ENCODE measurements around the gene ADGRB2.

Gene ADGRB2

DNA sequence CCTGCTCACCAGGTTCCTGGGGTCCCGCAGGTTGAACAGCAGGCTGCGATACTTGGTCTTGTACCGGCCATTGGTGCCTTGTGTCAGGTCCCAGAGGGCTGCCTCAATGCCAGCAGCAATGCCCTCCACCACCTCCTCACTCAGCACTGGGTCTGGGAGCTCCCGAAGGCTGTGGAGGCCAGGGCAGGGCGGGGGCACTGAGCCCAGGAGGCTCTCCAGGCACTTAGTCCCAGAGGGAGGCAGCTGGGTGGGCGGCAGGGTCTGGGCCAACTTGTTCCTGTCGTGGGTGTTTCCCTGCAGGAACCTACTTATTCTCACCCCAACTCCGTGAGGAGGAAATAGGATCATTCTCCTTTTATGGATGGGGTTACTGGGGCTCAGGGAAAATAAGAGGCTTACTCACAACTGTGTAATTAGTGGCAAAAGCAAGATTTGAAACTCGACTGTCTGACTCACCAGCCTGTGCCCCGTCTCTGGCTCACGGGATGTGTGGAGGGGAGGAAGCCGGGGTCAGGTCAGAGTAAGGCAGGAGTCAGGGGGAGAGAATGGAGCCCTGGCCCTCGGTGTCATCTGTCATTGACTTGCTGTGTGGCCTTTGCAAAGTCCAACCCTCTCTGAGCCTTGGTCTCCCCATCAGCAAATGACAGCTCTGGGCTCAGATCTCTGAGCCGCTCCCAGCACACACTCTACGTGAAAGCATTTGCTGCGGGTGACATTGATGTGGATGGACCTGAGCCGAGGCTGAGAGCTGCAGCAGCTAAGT, 34.5 kb upstream of the ADGRB2 start:
- Mint-ChIP-seq H3K27ac (no peak overlapping the region), H3K9me3 (no peaks in the 10 kb centered on the region), H3K4me1 (peaks cover 23% of the 10 kb centered on the region), H3K4me3 (no peak overlapping the region), H3K36me3 (no peaks in the 10 kb centered on the region), H3K27me3 (peaks cover 30% of the 10 kb centered on the region)
- no peak for ATAC-seq

DNA sequence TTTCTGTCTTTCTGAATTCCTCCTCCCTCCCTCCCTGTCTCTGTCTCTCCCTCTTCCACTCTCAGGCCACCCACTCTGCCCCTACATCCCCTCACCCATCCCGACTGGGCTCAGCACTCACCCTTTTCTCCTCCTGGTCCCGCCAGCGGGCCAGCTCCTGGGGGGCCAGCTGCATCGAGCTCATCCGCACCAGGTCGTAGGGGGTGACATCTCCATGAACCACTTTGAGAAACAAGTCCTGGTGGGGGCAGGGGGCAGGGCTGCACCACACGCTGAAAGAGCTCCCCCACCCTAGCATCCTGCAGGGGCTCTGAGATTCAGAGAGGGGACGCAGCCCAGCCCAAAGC, 33.9 kb upstream of the ADGRB2 start:
- ATAC-seq = no peak
- H3K27ac Mint-ChIP-seq = no peak overlapping the region
- no peak overlapping the region for H3K4me3 Mint-ChIP-seq
- H3K4me1 Mint-ChIP-seq = peaks cover 23% of the 10 kb centered on the region
- peaks cover 33% of the 10 kb centered on the region for H3K27me3 Mint-ChIP-seq
- H3K36me3 Mint-ChIP-seq = no peaks in the 10 kb centered on the region
- H3K9me3 Mint-ChIP-seq = no peaks in the 10 kb centered on the region

DNA sequence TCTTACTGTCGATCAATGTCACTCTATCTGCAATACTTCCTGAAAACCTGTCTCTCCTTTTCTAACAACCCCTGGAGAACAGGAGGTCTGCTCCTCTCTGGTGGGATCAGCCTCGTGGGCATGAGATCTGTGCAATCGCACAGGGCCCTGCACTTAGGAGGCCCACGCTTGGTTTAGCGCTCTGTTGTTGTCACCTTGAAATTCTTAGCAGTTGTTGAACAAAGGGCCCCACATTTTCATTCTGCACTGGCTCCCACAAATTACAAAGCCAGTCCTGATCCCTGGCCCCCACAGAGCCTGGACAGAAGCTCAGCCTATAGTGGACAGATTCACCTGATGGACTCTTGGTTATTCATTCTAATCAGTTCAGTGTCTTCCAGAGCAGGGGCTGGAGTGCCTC, 33.1 kb upstream of the ADGRB2 start:
- Mint-ChIP-seq H3K9me3 (no peaks in the 10 kb centered on the region), H3K4me3 (no peak overlapping the region), H3K27me3 (peaks cover 39% of the 10 kb centered on the region), H3K36me3 (no peaks in the 10 kb centered on the region), H3K27ac (peak overlapping the region; percentile 9), H3K4me1 (peaks cover 16% of the 10 kb centered on the region)
- ATAC-seq = no peak

DNA sequence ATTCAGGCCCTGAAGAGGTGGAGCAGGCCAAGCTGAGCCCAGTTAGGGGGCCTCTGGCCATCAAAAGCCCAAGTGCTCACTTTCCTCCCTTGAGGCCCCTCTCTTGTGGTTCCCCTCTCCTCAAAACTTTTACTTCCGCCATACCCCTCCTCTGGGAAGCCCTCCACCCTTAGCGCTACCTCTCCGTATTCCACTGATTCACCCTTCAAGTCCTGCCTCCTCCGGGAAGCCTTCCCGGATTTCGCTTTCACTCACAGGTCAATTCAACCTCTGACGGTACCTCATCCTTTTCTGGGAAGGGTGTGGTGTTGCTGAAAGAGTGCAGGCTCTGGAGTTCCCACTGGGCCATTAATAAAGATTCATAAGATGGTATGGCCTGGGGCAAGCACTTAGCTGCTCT, 32.6 kb upstream of the ADGRB2 start:
- no peak overlapping the region for H3K27ac Mint-ChIP-seq
- H3K36me3 Mint-ChIP-seq = no peaks in the 10 kb centered on the region
- H3K9me3 Mint-ChIP-seq = no peaks in the 10 kb centered on the region
- no peak for ATAC-seq
- peaks cover 39% of the 10 kb centered on the region for H3K27me3 Mint-ChIP-seq
- no peak overlapping the region for H3K4me3 Mint-ChIP-seq
- H3K4me1 Mint-ChIP-seq = peaks cover 13% of the 10 kb centered on the region

- Mint-ChIP-seq H3K36me3 (no peaks in the 10 kb centered on the region), H3K27ac (no peak overlapping the region), H3K4me3 (no peak overlapping the region), H3K9me3 (no peaks in the 10 kb centered on the region), H3K4me1 (peaks cover 7% of the 10 kb centered on the region), H3K27me3 (peaks cover 39% of the 10 kb centered on the region)
- ATAC-seq = no peak
Measured at GRCh38 chr1:31795801-31796621, 31.9 kb upstream of the ADGRB2 start.

DNA sequence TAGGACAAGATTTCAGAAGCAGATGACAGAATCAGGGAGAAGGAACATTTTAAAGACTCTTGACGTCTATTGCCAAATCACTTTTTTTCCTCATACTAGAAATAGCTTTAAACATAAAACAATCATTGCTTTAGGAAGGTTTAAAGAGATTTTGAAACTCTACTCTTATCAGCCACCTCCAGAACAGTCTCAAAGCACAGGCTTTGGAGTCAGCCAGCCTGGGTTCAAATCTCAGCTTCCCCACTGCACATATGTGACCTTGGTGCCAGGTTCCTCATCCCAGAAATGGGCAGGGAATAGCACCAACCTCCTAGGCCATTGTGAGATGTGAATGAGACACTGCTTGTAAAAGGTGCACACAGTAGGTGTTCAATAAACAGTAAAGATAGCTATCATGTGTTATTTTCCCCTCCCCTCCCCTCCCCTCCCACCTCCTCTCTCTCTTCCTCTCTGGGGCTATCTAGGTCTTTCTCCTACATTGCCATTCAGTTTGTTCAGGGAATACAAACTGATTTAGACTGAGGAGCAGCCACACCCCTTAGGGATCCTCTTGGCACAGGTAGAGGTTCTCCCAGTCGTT, 31.0 kb upstream of the ADGRB2 start:
- no peaks in the 10 kb centered on the region for H3K4me1 Mint-ChIP-seq
- H3K27me3 Mint-ChIP-seq = peaks cover 39% of the 10 kb centered on the region
- no peak overlapping the region for H3K27ac Mint-ChIP-seq
- no peaks in the 10 kb centered on the region for H3K36me3 Mint-ChIP-seq
- H3K9me3 Mint-ChIP-seq = no peaks in the 10 kb centered on the region
- ATAC-seq = no peak
- no peak overlapping the region for H3K4me3 Mint-ChIP-seq

GRCh38 chr1:31793586-31794285, 29.6 kb upstream of the ADGRB2 start:
- no peak for ATAC-seq
- H3K27me3 Mint-ChIP-seq = peaks cover 39% of the 10 kb centered on the region
- H3K36me3 Mint-ChIP-seq = no peaks in the 10 kb centered on the region
- no peaks in the 10 kb centered on the region for H3K9me3 Mint-ChIP-seq
- H3K4me1 Mint-ChIP-seq = peaks cover 8% of the 10 kb centered on the region
- no peak overlapping the region for H3K4me3 Mint-ChIP-seq
- no peak overlapping the region for H3K27ac Mint-ChIP-seq

DNA sequence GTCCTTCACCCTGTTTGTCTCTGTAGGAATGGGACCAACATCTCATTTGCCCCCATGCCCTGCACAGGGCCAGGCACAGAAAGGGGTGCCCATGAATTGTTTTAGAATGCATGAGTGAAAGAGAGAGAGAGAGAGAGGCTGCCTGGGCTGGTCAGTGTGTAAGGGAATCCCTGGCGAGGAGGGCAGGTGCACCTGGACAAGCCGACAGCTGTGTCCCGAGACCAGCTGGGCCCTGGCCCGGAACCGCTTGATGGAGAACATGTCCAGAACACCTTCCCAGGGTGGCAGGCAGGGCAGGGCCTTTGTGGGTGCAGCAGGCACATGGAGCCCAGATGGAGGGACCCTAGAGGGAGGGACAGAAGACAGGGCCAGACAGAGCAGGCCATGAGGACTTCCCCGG, 28.9 kb upstream of the ADGRB2 start:
- no peaks in the 10 kb centered on the region for H3K9me3 Mint-ChIP-seq
- no peak for ATAC-seq
- H3K27me3 Mint-ChIP-seq = peaks cover 34% of the 10 kb centered on the region
- H3K36me3 Mint-ChIP-seq = no peaks in the 10 kb centered on the region
- H3K4me3 Mint-ChIP-seq = no peak overlapping the region
- peaks cover 10% of the 10 kb centered on the region for H3K4me1 Mint-ChIP-seq
- H3K27ac Mint-ChIP-seq = no peak overlapping the region

GRCh38 chr1:31792541-31792940, 28.4 kb upstream of the ADGRB2 start:
- H3K4me3 Mint-ChIP-seq = no peak overlapping the region
- no peak for ATAC-seq
- H3K9me3 Mint-ChIP-seq = no peaks in the 10 kb centered on the region
- H3K27me3 Mint-ChIP-seq = peaks cover 29% of the 10 kb centered on the region
- no peaks in the 10 kb centered on the region for H3K36me3 Mint-ChIP-seq
- no peak overlapping the region for H3K27ac Mint-ChIP-seq
- peaks cover 16% of the 10 kb centered on the region for H3K4me1 Mint-ChIP-seq

- Mint-ChIP-seq H3K4me3 (no peak overlapping the region), H3K4me1 (peaks cover 20% of the 10 kb centered on the region), H3K36me3 (no peaks in the 10 kb centered on the region), H3K27me3 (peaks cover 25% of the 10 kb centered on the region), H3K27ac (no peak overlapping the region), H3K9me3 (no peaks in the 10 kb centered on the region)
- no peak for ATAC-seq
Measured at GRCh38 chr1:31792116-31792515, 28.0 kb upstream of the ADGRB2 start.

GRCh38 chr1:31791131-31791858, 27.2 kb upstream of the ADGRB2 start:
- H3K9me3 Mint-ChIP-seq = no peaks in the 10 kb centered on the region
- no peak overlapping the region for H3K27ac Mint-ChIP-seq
- peaks cover 26% of the 10 kb centered on the region for H3K4me1 Mint-ChIP-seq
- ATAC-seq = no peak
- H3K4me3 Mint-ChIP-seq = no peak overlapping the region
- no peaks in the 10 kb centered on the region for H3K36me3 Mint-ChIP-seq
- peaks cover 17% of the 10 kb centered on the region for H3K27me3 Mint-ChIP-seq

DNA sequence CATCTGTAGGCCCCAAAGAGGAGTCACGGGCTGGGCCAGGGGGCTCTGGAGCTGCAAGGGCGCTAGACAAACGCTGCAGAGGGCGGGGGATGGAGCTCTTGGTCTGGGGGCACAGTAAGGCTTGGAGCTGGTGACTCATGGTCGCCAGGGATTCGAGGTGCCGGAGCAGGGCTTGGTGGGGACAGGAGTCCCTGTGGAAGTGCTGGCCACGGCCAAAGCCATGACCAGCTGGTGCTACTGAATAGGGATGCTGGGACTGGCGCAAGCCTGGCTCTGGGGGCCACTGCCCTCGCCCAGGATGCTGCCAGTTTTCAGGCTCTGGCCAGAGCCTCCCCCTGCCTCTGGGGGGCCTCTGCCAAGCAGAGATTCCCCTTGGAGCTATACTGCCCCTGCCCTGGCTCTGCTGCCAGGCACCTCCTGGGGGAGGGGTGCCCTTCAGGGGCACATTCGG, 26.5 kb upstream of the ADGRB2 start:
- Mint-ChIP-seq H3K4me1 (peaks cover 30% of the 10 kb centered on the region), H3K27me3 (peaks cover 11% of the 10 kb centered on the region), H3K27ac (no peak overlapping the region), H3K9me3 (no peaks in the 10 kb centered on the region), H3K36me3 (no peaks in the 10 kb centered on the region), H3K4me3 (no peak overlapping the region)
- ATAC-seq = no peak

DNA sequence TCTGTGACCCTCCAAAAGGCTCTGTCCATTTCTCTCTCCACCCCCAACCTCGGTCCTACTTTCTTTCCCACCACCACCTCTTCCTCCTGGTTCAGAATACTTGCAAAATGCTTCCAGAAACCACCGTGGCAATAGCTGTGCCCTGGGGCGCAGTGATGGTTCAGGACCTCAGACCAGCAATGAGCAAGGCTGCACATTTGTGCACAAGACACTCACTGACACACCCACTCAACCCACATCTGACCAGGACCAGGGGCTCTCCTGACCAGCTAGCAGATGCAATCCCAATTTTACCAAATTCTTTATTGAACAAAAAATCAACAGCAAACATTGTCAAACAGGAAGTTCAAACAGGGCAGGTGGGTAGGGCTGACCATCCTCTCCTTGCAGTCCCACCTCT, 26.0 kb upstream of the ADGRB2 start:
- H3K27me3 Mint-ChIP-seq = peaks cover 9% of the 10 kb centered on the region
- no peak for ATAC-seq
- H3K4me3 Mint-ChIP-seq = no peak overlapping the region
- H3K4me1 Mint-ChIP-seq = peaks cover 34% of the 10 kb centered on the region
- no peak overlapping the region for H3K27ac Mint-ChIP-seq
- no peaks in the 10 kb centered on the region for H3K36me3 Mint-ChIP-seq
- H3K9me3 Mint-ChIP-seq = no peaks in the 10 kb centered on the region

DNA sequence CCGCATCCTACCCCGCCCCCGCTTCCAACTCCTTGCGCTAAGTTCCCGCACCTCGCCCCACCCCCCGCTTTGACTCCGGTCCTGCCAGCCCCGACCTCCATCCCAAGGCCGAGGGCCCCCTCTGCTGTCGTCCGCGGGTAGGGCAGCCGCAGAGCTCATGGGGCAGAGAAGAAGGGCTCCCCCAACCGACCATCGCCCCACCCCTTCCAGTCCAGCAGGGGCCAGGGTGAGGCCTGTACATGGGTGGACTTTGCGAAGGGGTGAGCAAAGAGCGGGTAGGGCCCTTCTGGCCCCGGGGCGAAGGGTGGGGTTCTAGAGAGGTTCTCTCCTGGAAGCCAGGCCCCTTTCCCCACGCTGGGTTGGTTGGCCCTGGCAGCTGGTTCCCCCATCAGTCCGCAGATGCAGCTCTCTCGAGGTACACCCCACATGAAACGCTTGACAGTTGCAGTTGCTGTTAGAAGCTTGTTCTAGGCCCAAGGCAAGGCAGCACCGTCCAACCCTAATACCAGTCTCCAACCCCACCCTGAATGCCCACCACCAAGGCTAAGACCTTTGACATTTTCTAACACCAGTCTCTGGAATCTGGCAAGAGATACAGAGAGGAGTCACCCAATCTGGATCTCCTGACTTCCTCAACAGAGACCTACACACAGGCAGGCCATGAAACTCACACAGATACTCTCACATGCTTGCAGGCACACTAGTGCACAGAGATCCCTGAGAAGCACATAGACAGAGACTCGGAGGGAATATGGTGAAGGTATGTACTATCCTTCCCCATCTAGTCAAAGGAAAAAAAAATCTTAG, 25.3 kb upstream of the ADGRB2 start:
- H3K27ac Mint-ChIP-seq = peak overlapping the region; percentile 93

More for the DNA sequence above, 25.3 kb upstream of the ADGRB2 start:
- Mint-ChIP-seq H3K27me3 (peaks cover 9% of the 10 kb centered on the region), H3K4me3 (peak overlapping the region; percentile 87), H3K4me1 (peaks cover 40% of the 10 kb centered on the region), H3K36me3 (no peaks in the 10 kb centered on the region), H3K9me3 (no peaks in the 10 kb centered on the region)
- peak; percentile 85 for ATAC-seq

All from stimulated activated memory B cell treated with anti-CD40 and anti-IgM and Interleukin-4, amounts not matched to agents 10 μg/mL and 1 μg/mL and 100 μg/mL, for 72 hours (primary cell).